Activated T-helper 1 cell treated with Interleukin-2 at 50 U/mL for 16 hours (primary cell): ENCODE data around the gene INHBB.
"Not testable (repeated sequence)": the region's sequence is repeated elsewhere in the genome, so short reads cannot be mapped to it uniquely, and the experiment has no call there.

ENCODE experiments used
- DNase-seq: peaks from one replicate; pipeline ENCODE4 v3.0.0-alpha.2; 2020; ENCODE audit warnings: low read depth

The INHBB gene

DNA sequence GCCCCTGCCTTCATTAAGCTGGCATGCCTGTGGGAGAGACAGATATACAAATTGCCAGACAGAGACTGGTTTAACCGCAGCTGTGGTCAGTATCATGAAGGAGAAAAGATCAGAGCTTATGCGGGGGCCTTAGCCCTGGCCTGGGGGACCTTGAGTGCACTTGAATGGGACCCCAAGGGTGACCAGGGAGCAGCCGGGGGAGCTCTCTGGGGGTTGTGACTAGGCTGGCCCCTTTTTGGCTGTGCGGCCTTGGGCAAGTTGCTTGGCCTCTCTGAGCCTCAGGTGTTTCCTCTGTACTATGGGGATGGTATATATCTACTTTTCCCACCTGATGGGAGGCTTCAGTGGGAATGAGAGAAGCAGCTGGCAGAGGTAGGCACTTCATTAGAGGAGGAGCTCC lies 35.7 kb downstream of the INHBB start:
- no peak for DNase-seq

DNA sequence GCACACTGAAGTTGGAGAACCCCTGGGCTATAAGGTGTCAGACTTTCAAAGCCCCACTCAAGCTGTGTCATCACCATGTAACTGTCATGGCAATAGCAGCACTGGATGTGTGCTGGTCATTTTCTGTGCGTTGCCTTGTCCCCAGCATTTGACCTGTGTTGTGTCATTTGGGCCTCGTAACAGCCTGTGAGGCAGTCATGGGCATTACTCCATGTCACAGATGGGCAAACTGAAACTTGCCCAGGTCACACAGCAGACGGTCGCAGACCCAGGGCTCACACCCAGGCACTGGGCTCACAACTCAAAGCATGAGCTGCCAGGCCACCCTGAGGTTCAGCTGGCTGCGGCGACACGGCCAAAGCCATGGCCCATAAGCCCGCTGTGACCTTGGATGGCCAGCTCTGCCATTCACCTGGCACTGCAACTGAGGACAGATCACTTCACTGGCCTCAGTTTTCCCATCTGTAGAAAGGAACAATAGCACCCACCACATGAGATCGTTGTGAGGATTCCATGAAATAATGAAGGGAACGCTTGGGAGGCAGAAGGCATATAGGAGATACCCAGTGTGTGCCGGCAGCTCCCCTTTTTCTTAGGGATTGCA lies 36.7 kb downstream of the INHBB start:
- no peak for DNase-seq

DNA sequence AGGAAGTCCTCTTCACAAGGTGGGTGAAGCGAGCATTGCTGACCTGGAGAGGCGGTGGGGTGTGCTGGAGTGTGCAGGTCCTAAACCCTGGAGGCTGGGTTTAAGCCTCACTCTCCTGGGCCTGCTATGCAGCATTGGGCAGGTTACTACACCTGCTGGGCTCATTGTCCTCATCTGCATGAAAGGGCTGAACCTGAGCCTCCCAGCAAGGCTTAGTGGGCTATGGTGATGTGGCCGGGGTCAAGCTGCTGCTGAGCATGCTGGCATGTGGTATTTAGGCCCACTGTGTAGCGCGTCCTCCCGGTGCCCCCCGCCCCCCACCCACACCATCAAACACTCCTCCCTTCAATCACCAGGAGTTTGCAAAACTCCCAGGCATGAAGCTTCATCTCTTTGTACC lies 37.3 kb downstream of the INHBB start:
- DNase-seq = no peak

DNA sequence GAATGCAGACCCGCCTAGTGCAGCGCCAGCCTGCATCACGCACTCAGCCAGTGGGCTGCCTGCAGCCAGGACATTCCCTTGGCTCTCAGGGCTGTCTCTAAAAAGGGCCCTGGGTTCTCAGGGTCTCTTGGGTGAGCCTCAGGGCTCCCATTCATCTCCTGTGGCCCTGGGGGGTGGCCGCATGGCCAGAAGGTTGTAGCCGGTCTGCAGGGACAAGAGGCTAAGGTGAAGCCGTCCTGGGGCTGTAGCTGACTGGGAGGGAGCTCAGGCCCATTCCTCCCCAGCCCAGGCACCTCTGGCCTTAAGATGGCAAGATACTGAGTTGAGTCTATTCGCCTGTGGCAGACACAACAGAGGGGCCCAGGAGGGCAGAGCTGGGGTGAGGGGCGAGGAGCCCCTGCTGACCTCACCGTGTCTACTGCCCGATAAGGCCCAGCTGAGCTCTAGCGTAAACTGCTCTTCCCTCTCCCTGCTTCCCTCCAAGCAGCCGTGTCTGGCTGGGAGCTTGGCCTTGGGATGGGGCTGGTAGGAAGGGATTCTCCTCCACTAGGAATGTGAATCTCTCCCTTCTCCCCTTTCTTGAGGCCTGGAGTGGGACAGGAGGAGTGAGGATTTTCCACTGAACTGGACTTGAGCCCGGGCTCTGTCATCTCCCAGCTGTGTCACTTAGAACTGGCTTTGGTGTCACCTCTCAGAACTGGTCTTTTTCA lies 37.9 kb downstream of the INHBB start:
- no peak for DNase-seq

DNA sequence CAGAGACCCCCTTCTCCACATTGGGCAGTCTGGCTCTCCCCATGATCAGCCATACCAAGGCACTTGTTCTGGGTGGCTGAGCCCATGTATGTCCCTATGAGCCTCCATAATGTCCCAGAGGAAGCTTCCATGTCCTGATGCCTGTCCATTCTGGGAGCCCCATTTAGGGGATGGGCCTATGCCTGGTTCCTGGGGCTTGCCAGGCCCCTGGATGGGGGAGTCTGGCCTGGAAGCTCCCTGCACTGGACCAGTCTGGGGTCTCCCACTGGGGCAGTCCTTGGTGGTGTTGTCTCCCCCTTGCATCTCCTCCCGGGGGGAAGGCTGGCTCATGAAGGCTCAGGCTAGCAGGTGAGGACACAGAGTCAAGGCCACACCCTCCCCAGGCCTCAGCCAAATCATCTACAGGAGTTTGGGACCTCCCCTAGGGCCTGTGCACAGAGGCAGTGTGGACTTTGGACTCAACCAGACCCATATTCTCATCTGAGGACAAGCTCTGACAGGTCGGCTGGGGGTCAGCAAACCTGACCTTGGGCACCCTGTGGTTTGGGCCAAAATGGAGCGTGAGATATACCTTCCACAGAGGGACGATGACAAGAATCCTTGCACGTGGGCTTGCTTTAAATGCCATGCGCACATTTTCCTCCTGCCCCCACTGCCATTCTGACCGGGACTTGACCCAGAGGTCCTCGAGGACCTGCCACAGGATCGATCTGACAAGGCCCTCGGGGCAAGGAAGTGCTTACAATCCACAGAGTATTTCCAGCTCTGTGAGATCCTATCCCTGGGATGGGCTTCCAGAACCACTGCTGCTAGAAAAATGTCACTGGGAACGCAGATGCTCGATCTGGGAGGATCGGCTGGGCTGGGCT lies 38.8 kb downstream of the INHBB start:
- no peak for DNase-seq

DNA sequence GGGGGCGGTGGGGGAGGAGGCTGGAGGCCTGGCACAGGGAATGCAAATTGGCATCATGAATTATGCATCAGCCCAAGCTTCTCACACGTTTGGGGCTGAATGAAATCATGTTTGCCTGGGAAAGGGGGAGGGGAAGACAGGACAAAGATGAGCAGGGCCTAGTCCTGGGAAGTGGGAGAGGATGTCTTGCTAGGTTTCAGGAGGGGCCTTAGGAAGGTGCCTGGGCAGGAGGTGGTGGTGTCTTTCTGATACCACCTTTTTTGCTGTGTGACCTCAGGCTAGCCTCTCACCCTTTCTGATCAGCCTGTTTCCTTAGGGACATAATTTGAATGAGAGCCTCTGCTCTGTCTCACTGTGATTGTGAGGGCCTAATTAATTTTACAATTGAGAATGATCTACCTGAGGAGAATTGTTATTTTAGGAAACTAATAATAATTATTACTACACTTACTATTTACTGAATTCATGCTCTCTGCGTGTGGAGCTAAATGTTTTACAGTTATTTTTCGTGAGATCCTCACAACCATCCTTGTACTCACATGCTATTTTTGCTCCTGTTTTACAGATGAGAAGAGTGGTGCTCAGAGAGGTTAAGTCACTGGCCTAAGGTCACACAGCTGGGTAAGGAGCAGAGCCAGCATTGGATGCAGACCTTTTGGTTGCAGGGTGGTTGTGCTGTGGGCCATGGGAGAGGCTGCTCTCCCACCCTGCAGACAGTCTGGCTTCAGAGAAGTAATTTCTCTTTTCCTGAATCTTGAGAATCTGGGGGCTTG lies 39.6 kb downstream of the INHBB start:
- DNase-seq = no peak

DNA sequence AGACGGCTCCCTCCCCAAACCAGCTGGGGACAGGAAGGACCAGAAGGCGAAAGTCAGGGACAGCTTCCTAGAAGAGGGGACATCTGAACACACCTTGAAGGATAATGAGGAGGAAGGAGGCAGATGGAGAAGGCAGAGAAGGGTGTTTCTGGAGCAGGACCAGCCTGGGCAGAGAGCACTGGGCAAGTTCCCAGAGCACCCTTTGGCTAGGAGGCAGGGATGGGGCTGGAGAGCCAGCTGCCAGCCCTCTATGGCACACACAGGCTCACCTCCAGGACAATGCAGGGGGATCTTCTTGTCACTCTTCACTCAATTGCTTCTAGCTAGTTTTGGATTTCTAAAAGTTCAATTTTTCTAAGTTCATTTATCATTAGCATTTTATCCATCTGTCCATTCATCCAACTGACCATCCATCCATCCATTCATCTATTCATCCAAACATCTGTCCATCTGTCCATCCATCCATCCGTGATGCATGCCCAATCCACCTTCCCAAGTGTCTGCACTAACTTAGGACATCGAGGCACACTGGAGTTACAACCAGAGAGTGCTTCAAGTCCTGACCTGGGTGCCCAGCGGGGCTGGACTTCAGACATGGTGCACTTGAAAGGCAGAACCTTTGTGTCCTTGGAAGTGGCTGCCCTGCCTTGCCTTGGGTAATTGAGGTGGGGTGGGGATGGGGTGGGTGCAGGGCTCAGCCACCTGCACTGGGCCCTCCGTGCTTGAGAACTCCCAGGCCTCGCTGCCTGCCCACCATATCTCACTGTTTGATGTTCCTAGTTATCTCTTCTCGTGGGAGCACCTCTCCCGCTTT lies 42.5 kb downstream of the INHBB start:
- DNase-seq = no peak

DNA sequence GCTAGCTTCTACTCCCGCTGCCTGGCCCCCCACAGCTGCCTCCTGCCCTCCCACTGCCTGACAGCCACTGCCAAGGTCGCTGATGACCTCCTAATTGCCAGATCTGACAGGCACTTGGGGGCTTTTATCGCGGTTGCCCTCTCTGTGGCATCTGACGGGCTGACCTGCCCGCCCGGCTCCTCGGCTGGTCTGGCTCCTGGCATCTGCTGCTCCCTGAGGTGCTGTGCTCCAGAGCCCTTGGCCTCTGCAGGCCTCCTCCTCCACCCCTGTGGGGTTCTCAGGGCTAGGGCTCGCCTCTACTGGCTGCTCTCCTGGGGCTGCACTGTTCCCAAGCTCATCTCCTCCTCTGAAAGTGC lies 43.1 kb downstream of the INHBB start:
- no peak for DNase-seq

DNA sequence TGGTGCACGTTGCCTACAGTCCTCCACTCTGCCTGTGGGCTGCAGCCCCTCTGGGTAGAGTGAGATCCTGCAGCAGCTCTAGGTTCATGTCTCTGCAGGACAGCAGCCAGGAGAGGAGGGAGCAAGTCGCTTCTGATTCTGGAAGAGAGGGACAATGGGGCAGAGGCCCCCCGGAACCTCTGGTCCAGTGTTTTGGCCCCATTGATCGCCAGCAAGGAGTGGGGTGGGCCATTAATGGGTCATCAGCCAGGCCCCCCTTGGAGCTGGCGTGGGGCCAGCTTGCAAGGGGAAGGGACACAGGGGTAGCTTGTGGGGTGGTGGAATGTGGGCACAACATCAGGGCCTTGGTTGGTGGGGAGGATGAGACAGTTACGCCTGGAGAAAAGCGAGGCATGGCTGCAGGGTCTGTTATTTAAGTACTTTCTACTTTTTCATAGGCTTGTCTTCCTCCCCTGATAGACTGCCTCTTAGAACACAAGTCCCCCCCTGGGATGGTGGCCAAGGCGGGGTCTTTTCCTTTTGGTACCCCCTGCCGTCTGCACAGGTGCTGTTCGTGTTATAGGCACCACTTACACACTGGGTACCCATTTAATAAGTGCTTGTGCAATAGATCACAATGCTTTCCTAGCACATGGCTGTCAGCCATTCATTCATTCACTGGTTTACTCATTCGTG lies 44.6 kb downstream of the INHBB start:
- DNase-seq = no peak

DNA sequence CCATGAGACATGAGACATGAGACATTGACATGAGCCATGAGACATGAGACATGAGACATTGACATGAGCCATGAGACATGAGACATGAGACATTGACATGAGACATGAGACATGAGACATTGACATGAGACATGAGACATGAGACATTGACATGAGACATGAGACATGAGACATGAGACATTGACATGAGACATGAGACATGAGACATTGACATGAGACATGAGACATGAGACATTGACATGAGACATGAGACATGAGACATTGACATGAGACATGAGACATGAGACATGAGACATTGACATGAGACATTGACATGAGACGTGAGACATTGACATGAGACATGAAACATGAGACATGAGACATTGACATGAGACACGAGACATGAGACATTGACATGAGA lies 45.4 kb downstream of the INHBB start:
- DNase-seq = not testable (repeated sequence)

DNA sequence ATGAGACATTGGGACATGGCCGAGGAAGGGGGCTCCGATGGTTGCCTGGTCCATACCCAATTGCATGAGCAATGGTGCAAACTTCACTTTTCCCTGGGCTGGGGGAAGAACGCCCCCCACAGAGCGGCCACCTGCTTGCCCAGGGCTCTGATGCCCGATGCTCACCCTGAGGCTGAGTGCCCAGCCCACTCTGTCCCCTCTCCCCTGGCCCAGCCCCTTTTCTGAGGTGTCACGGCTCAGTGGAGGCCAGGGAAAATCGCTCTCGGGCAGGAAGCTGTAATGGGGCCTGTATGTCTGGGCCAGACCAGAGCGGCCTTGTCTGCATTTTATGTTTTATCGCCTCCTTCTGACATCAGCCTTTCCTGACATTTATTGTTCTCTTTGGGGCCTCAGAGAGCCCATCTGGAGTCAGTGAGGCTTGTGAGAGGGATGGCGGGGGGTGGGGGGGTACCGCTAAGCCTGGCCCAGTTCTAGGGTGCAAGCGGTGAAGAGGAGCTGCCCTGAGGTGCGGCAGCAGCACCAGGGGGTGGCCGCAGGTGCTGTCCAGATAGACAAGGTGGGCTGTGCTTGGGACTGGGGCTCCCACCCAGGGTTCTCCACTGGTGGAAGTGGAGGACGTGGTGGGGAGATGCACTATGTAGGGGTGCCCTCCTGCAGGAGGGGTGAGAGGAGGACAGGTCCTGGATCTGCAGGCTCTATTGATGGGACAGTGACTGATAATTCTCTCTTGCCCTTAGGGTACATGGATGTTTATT lies 46.2 kb downstream of the INHBB start:
- no peak for DNase-seq

DNA sequence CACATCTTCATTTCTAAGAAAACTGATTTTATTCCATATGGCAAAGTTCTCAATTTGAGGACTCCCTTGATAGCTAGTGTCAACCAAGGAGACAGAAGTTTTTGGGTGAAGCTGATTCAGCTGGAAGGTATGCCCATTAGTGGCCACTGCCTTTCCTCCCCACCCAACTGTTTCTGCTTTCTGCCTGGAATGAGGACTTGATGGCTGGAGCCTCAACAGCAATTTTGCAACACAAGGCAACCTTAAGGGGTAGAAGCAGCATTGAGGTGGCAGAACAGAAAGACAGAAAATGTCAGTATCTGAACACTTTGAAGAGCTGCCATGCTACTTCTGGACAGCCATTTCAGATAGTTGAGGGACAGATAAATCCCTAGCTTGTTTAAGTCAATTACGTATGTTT lies 47.0 kb downstream of the INHBB start:
- no peak for DNase-seq

DNA sequence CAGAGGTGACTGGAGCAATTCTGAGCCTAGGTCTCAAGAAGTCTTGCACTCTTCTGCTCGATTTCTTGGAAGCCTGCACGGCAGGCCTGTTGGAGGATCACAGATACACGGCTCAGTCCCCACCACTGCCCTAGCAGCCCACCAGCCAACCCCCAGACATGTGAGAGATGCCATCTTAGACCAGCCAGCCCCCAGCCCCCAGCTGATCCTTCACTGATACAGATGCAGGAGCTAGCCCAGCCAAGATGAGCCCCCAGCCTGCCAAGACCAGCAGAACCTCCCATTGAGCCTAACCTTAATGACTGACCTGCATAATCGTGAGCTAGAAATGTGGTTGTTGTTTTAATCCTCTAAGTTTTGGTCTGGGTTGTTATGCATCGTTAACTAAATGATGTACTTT lies 47.5 kb downstream of the INHBB start:
- DNase-seq = no peak

DNA sequence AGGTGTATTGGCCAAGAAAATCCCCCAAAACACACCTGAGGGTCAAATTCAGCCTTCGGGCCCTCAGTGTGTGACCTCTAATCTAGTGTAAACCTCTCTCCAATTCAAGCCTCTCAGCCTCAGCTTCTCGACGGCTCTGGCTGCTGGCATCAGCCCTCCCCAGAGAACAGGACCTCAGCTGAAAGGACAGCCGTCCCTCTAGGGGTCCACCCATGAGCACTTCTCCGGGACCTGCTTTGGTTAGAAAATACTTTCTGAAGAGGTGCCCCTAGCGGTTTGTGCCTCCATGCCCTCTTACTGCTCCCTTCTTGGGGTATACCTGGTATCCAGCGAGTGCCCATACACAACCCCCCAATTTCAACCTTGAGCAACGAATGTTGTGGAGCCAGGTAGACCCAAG lies 48.8 kb downstream of the INHBB start:
- no peak for DNase-seq

DNA sequence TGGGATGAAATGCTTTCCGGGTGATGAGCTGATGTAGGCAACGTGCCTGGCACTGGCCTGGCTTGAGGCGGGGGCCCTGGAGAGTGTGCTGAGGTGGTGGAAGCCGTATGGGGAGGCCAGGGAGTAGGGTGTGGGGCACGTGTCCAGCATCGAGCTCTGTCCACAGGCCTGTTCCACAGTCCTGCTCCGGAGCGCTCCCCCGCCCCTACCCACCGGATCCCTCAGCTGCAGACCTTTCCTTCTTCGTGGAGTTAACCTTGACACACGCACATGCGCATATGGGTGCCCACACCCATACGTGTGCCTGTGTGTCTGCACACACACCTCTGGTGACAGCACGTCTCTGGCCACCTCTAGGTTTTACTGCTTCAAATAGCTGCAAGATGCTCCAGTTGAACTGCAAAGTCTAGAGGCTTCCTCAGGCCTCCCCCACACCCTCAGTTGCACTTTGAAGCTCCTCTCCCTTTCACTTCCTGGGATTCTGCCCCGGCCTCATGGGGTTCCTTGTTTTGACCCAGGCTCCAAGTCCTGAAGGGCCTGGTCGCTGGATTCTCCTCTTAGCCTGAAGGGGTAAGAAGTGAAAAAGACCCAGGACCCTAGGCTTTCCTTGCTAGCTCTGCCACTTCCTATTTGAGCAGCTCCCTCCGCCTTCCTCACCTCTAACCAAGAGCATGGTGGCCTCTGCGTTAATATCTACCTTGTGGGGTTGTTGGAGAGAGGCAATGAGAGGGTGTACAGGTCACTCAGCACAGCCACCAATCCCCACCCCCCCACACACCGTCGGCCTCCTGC lies 49.5 kb downstream of the INHBB start:
- no peak for DNase-seq

DNA sequence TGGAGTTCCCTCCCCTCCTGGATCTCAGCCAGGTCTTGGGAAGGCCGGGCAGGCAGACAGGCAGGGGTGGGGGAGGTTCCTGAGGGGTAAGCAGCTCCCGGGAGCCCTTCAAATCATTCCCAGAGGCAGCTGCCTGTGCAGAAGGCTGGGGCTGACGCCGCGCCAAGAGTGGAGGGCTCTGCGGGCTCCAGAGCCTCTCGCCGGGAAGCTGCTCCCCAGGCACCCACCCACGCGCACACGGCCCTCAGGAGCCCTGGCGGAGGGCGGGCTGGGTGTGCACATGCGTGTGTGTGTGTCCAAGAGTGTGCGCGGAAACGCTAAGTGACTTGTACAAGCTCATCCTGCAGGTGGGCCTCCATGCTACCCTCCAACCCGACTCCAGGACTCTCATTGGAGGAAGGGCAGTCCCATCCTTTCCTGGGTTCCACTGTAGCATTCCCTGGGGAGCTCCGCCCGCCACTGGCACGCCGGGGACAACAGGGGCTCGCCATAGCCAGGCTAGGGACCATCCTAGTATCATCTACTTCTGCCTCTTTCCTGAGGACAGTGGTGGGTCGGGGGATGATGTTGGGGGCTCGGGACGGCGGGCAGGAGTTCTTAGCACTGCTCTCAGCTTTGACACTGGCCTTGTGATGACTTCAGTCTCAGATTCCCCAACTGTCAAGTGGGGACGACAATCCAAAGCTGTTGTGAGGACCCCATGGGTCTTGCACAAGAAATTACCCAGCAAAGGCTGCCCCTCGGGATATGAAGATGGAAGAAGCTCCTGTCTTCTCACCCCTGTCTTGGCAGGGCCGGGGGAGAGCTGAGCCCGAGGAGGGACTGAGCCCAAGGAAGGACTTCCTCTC lies 50.3 kb downstream of the INHBB start:
- DNase-seq = no peak

DNA sequence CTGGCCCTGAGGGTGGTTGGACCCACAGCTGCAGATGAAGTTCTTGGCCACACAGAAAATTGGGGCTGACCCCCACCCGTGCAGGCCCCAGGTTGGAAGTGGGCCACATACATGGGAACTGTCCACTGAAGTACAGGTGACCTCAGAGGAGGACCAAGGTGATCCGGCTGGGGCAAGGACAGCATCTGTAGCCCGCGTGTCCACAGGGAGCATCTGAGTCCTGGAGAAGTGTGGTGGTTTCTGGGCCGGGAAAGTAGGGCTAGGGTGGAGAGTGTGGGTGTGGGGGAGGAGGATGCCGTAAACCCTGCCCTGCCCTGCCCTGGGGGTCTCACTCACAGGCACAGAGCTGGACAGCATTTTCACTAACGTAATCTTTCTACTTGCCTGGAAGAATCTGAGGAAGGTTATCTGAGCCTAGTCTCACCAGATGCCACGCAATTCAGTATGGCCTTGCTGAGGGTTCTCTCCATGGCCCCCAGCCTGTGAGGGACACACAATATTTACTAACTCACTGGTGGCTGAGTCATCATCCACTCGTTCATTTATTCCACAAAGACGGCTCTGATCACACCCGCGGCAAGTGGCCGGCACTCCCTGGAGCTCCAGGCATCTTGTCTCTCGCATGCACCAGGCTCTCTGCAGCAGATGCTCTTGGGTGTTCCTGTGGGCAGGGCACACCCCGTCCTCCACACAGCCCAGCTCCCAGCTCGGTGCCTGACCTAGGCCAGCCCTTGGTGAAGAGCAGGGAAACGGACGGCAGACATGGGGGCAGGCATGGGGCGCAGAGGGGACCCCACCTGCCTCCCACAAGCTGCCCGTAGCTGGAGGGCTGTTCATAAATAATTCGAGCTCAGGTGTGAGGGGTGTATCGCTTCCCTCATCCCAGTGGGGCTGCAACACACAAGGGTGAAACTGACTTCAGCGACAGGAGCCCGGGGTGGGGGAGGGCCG lies 51.2 kb downstream of the INHBB start:
- no peak for DNase-seq
